ENCODE results near the gene BZW1. TPM values are rescaled to one million over a fixed set of nuclear protein-coding genes. Genes with fewer than 3 reads are reported as not detected.

Gene BZW1
- total RNA-seq, 4 donors from 2014 or later, result 122 to 236 (median 133) TPM

DNA sequence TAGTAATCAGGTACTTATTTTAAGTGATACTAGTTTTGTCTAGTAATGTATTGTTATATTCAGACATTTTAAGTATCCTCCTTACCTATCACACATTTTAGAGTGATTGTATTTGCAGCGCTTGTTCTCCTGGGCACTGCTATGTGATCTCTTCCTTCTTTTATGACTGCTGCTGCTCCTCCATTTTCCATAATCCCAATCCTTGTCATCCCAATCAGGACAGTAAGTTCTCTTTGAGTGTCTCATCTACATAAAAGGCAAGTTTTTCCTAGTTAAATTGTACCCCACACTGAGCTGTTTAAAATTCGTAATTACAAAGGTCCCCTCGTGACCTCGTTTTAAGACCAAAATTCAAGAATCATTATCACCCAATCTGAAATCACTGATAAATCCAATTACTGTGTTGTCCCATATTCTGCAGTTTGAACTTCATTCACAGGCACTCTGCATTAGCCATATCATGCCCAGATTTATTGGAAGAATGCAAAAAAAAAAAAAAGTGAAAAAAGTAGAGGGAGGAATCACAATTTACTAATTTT, 50.0 kb downstream of the BZW1 start:
- Histone ChIP-seq H3K27me3 (no peaks in the 10 kb centered on the region), H3K4me3 (peak overlapping the region; percentile 78 to 95 (median 81)), H3K4me1 (peaks cover 0 to 37% (median 11%) of the 10 kb centered on the region in 4 donors), H3K9me3 (no peaks in the 10 kb centered on the region), H3K36me3 (peaks cover 3 to 48% (median 5%) of the 10 kb centered on the region in 3 donors), H3K27ac (peak overlapping the region in 3 of 4 donors; percentile 95 to 100 (median 100))
- DNase-seq, result no peak
- TF ChIP-seq, protein P1, sequence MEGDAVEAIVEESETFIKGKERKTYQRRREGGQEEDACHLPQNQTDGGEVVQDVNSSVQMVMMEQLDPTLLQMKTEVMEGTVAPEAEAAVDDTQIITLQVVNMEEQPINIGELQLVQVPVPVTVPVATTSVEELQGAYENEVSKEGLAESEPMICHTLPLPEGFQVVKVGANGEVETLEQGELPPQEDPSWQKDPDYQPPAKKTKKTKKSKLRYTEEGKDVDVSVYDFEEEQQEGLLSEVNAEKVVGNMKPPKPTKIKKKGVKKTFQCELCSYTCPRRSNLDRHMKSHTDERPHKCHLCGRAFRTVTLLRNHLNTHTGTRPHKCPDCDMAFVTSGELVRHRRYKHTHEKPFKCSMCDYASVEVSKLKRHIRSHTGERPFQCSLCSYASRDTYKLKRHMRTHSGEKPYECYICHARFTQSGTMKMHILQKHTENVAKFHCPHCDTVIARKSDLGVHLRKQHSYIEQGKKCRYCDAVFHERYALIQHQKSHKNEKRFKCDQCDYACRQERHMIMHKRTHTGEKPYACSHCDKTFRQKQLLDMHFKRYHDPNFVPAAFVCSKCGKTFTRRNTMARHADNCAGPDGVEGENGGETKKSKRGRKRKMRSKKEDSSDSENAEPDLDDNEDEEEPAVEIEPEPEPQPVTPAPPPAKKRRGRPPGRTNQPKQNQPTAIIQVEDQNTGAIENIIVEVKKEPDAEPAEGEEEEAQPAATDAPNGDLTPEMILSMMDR (IDR thresholded peaks at IDR 0.05), result no peak
- no peak for TF ChIP-seq POLR2A (IDR thresholded peaks at IDR 0.05)

GRCh38 chr2:200862532-200863000, 50.9 kb downstream of the BZW1 start:
- no peak for DNase-seq
- H3K27ac ChIP-seq, result peak overlapping the region; percentile 95 to 100 (median 98)
- peaks cover 0 to 39% (median 5%) of the 10 kb centered on the region in 3 donors for H3K36me3 ChIP-seq
- no peaks in the 10 kb centered on the region for H3K27me3 ChIP-seq
- H3K4me1 ChIP-seq, result peaks cover 0 to 37% (median 11%) of the 10 kb centered on the region in 4 donors
- TF ChIP-seq POLR2A (IDR thresholded peaks at IDR 0.05), result peak; percentile 14 to 29
- TF ChIP-seq, protein P1 (IDR thresholded peaks at IDR 0.05), result no peak
- H3K4me3 ChIP-seq, result peak overlapping the region; percentile 78 to 95 (median 81)
- no peaks in the 10 kb centered on the region for H3K9me3 ChIP-seq

DNA sequence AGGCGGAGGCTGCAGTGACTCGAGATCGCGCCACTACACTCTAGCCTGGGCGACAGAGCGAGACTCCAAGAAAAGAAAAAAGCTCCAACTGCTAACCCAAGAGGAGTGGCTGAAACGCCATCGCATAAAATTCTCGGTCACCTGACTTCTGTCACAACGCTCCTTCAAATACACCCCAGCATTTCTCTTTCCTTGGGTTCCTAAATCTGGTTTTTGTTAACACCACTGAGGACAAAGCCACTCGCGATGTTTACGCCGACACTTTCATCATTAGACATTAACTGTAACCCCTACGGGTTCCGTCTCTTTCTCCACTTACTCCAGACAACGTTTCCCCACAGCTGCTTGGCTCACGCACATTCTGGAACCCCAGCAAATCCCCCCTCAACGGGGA, 52.1 kb downstream of the BZW1 start:
- Histone ChIP-seq H3K27ac (peak overlapping the region; percentile 95 to 100 (median 98)), H3K36me3 (peaks cover 0 to 27% (median 0%) of the 10 kb centered on the region in 3 donors), H3K4me3 (peak overlapping the region; percentile 78 to 95 (median 81)), H3K27me3 (no peaks in the 10 kb centered on the region), H3K9me3 (no peaks in the 10 kb centered on the region), H3K4me1 (peaks cover 0 to 29% (median 11%) of the 10 kb centered on the region in 4 donors)
- no peak for TF ChIP-seq POLR2A (IDR thresholded peaks at IDR 0.05)
- TF ChIP-seq, protein P1 (IDR thresholded peaks at IDR 0.05), result no peak
- no peak for DNase-seq

GRCh38 chr2:200864176-200865034, 52.7 kb downstream of the BZW1 start, which contains the start of gene CLK1:
Gene CLK1 (minus strand): TSS chr2:200864658. CDS start chr2:200861862, 2,796 bp downstream.
- peak; percentile 99 to 100 for TF ChIP-seq POLR2A (IDR thresholded peaks at IDR 0.05)
- TF ChIP-seq, protein P1 (IDR thresholded peaks at IDR 0.05), result no peak
- DNase-seq, result peak; percentile 97 to 99 (median 98)

DNA sequence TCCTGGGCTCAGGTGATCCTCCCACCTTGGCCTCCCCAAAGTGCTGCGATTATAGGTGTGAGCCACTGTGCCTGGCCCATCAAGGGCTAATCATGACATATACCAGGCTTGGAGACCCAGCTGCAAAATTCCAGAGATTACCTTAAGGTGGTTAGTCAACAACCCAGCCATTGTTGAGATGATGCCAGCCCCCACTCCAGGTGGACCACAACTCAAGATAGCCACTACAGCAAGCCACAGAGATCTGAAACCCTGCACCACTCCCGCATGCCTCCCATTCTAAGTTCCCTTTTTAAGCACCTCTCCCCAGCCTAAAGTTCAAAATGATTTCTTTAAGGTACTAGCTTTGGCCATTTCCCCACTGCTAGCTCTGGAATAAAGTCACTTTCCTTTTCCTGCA, 57.3 kb downstream of the BZW1 start:
- peaks cover 0 to 5% (median 2%) of the 10 kb centered on the region in 4 donors for H3K4me1 ChIP-seq
- H3K36me3 ChIP-seq, result peaks cover 0 to 34% (median 0%) of the 10 kb centered on the region in 3 donors
- no peaks in the 10 kb centered on the region for H3K27me3 ChIP-seq
- H3K4me3 ChIP-seq, result no peak overlapping the region
- H3K27ac ChIP-seq, result no peak overlapping the region
- no peak for DNase-seq
- no peaks in the 10 kb centered on the region for H3K9me3 ChIP-seq
- no peak for TF ChIP-seq POLR2A (IDR thresholded peaks at IDR 0.05)
- TF ChIP-seq, protein P1 (IDR thresholded peaks at IDR 0.05), result no peak

More at GRCh38 chr2:200864176-200865034, 52.7 kb downstream of the BZW1 start, which contains the start of gene CLK1:
- no peaks in the 10 kb centered on the region for H3K9me3 ChIP-seq
- H3K27me3 ChIP-seq, result no peaks in the 10 kb centered on the region
- H3K36me3 ChIP-seq, result peaks cover 0 to 20% (median 0%) of the 10 kb centered on the region in 3 donors
- peaks cover 0 to 22% (median 10%) of the 10 kb centered on the region in 4 donors for H3K4me1 ChIP-seq
- peak within 1 kb of the TSS; percentile 78 to 95 (median 81) for H3K4me3 ChIP-seq
- H3K27ac ChIP-seq, result peak within 1 kb of the TSS; percentile 95 to 100 (median 98)
